Measurements from ENCODE around the gene NUP107. TPM values are rescaled to one million over a fixed set of nuclear protein-coding genes. Genes with fewer than 3 reads are reported as not detected.
A peak's percentile ranks its signal among the peaks of the same experiment; 100 is the strongest.
"Not testable (repeated sequence)": the region's sequence is repeated elsewhere in the genome, so short reads cannot be mapped to it uniquely, and the experiment has no call there.

Gene NUP107
- total RNA-seq, 1 experiment from 2014 or later, result 141 TPM

DNA sequence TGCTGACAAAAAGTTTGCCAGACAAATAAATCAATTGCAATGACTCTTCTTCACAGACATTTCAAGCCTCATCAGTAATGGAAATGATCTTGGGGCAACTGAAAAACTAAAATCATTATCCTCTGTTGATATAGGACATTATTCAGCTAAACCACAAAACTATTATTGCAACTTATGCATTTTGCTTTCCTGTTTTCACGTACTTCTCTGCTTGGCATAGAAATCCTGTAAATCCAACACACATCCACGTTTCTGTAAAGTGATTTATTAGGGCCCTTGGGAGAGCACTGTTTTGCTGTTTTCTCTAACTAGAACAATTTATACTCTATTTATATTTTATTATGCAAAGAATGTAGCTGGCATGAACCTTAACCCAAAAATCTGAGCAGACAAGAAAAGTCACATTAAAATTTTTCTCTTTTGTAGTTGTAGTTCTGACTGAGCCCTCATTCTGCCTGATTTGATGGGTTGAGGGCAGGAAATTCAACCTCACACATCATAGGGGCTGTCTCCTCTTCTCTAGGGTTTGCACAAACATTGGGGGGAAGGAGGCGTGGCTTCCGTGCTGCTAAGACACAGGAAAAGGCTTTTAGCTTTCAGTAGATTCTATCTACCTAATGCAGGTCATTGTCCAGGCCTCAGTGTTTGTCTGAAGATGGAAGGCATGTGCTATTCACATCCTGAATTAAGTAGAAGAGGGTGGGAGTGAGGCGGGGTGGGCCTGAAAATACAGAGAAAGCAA is 11.5 kb upstream of the NUP107 start:
- Histone ChIP-seq H3K27me3 (ENCODE audit: control insufficient read depth, insufficient read depth, low read length) (no peaks in the 10 kb centered on the region), H3K36me3 (replicated peaks; ENCODE audit: control insufficient read depth, insufficient read depth, low read length) (no peaks in the 10 kb centered on the region), H3K4me3 (ENCODE audit: insufficient read depth, low read depth, low read length) (no peak overlapping the region)
- no peak for DNase-seq

DNA sequence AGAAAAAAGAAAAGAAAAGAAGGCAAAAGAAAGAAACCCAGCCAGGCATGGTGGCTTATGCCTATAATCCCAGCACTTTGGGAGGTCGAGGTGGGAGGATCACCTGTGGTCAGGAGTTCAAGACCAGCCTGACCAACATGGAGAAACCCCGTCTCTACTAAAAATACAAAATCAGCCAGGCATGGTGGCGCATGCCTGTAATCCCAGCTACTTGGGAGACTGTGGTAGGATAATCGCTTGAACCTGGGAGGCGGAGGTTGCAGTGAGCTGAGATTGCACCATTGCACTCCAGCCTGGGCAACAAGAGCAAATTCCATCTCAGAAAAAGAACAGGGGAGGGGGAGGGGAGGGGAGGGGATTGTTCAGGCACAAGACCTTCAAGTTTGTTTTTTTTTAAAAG is 9.9 kb upstream of the NUP107 start:
- H3K36me3 ChIP-seq (replicated peaks; ENCODE audit: control insufficient read depth, insufficient read depth, low read length); H3K27me3 ChIP-seq (ENCODE audit: control insufficient read depth, insufficient read depth, low read length); DNase-seq; H3K4me3 ChIP-seq (ENCODE audit: insufficient read depth, low read depth, low read length): not testable (repeated sequence)

DNA sequence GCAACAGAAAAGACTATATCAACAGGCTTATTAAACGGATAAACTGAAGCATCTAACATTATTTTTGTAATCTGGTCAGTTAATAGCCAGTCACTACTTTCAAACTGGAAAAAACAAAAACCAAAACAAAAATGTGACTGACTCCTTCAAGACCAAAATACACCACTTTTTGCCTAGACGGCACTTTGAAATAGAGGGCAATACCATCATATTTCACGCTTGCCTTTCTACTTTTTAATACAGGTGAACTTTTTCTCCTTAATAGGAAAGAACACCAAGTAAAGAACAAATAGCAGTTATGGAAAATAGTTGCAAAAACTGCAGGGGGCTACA is 550 bp upstream of the NUP107 start:
- Histone ChIP-seq H3K36me3 (replicated peaks; ENCODE audit: control insufficient read depth, insufficient read depth, low read length) (peaks cover 2% of the 10 kb centered on the region; the same call in 1 of the 2 replicates), H3K27me3 (ENCODE audit: control insufficient read depth, insufficient read depth, low read length) (no peaks in the 10 kb centered on the region), H3K4me3 (ENCODE audit: insufficient read depth, low read depth, low read length) (peak overlapping the region; percentile 66)
- no peak for DNase-seq

DNA sequence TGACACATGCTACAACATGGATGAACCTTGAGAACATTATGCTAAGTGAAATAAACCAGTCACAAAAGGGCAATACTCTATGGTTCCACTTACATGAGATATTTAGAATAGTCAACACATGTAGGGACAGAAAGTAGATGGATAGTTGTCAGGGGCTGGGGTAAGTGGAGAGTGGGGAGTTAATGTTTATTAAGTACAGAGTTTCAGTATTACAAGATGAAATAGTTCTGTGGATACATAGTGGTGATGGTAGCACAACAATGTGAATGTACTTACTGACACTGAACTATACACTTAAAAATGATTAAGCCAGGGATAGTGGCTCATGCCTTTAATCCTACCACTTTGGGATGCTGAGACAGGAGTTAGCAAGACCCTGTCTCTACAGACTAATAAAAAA is 8.7 kb downstream of the NUP107 start:
- Histone ChIP-seq H3K27me3 (ENCODE audit: control insufficient read depth, insufficient read depth, low read length) (no peaks in the 10 kb centered on the region), H3K36me3 (replicated peaks; ENCODE audit: control insufficient read depth, insufficient read depth, low read length) (peaks cover 32% of the 10 kb centered on the region), H3K4me3 (ENCODE audit: insufficient read depth, low read depth, low read length) (no peak overlapping the region)
- no peak for DNase-seq

DNA sequence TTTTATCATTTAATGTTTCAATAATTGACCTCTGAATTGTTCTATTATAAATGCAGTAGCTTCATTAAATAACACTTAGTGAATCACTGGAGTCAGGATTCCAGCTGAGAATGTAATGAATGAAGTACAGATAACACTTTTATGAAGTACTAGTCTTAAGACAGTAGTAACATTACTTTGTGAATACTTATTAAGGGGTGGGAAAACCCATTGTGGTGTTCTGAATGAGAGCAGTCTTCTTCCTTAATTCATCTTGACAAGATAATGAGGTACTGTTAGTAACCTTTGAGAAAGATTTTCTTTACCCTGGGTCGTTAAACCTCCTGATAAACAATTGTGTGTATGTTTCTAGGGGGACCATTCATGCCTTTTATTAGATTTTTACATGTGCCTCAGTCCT is 12.7 kb downstream of the NUP107 start:
- DNase-seq, result no peak
- H3K36me3 ChIP-seq (replicated peaks; ENCODE audit: control insufficient read depth, insufficient read depth, low read length), result peaks cover 28% of the 10 kb centered on the region

DNA sequence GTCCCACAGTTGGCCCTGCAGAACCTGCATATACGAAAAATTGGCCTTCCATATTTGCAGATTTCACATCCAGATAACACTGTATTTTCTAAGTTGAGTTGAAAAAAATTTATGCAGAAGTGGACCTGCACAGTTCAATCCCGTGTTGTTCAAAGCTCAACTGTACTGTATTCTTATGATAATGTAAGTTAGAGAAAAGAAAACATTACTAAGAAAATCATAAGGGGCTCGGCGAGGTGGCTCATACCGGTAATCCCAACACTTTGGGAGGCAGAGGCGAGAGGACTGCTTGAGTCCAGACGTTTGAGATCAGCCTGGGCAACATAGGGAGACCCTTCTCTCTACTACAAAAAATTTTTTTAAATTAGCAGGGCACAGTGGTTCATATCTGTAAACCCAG is 41.0 kb downstream of the NUP107 start:
- DNase-seq, result no peak
- peaks cover 10% of the 10 kb centered on the region for H3K36me3 ChIP-seq (replicated peaks; ENCODE audit: control insufficient read depth, insufficient read depth, low read length)

More for the DNA sequence above, 12.7 kb downstream of the NUP107 start:
- Histone ChIP-seq H3K4me3 (ENCODE audit: insufficient read depth, low read depth, low read length) (no peak overlapping the region), H3K27me3 (ENCODE audit: control insufficient read depth, insufficient read depth, low read length) (no peaks in the 10 kb centered on the region)

DNA sequence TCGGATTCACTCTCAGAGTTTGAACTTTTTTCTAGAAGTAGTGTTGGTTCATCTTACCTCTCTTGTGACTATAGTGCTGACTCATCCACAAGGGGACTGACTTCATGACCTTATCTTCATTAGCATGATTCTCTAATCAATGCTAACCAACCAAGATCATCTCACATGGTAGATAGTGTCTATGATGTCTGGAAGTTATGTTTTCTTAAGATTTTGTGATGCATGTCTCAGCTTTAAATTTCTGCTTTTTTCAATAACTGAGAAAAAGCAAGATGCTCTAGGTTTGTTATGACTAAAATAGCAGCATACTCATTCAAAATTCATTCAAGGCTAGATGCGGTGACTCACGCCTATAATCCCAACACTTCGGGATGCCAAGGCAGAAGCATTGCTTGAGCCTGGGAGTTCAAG is 46.9 kb downstream of the NUP107 start:
- DNase-seq, result no peak
- Histone ChIP-seq H3K4me3 (ENCODE audit: insufficient read depth, low read depth, low read length) (no peak overlapping the region), H3K36me3 (replicated peaks; ENCODE audit: control insufficient read depth, insufficient read depth, low read length) (peaks cover 27% of the 10 kb centered on the region), H3K27me3 (ENCODE audit: control insufficient read depth, insufficient read depth, low read length) (no peaks in the 10 kb centered on the region)

More for the DNA sequence above, 41.0 kb downstream of the NUP107 start:
- no peak overlapping the region for H3K4me3 ChIP-seq (ENCODE audit: insufficient read depth, low read depth, low read length)
- no peaks in the 10 kb centered on the region for H3K27me3 ChIP-seq (ENCODE audit: control insufficient read depth, insufficient read depth, low read length)

DNA sequence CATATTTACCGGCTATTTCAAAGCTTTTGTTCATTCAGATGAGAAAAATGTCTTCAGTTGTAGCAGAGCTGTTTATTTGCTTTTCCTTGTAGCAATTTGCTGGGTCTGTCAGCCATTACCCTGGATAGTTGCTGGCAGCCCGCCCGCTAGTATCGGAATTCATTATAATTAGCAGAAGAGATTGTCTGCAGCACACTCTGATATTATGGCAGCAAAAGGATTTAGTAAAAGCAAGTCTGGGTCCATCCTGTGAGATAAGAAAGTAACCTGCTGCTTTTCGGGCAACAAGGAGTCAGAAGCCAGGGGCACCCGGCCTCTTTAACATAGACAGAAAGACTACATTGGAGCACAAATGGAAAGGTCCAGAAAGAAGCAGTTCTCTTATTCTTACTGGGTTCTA is 53.1 kb downstream of the NUP107 start:
- Histone ChIP-seq H3K4me3 (ENCODE audit: insufficient read depth, low read depth, low read length) (no peak overlapping the region), H3K36me3 (replicated peaks; ENCODE audit: control insufficient read depth, insufficient read depth, low read length) (peaks cover 10% of the 10 kb centered on the region), H3K27me3 (ENCODE audit: control insufficient read depth, insufficient read depth, low read length) (no peaks in the 10 kb centered on the region)
- no peak for DNase-seq

DNA sequence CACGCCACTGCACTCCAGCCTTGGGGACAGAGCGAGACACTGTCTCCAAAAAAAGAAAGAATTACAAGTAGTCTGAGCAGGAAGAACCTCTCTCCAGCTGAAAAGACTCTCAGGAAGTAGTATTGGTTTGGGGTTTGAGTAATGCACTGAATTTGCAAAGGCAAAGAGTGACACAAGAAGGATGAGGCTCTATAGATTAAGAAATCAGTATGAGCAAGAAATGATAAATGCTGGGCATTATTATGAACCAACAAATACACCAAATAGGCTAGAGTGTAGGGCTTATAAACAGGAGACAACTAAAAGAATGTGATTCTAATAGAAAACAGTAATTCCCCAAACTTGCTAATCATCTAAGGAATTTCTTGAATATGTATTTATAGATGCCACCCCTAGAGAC is 56.6 kb downstream of the NUP107 start:
- no peak overlapping the region for H3K4me3 ChIP-seq (ENCODE audit: insufficient read depth, low read depth, low read length)
- no peaks in the 10 kb centered on the region; the same call in none of the 2 replicates for H3K36me3 ChIP-seq (replicated peaks; ENCODE audit: control insufficient read depth, insufficient read depth, low read length)
- no peaks in the 10 kb centered on the region for H3K27me3 ChIP-seq (ENCODE audit: control insufficient read depth, insufficient read depth, low read length)
- DNase-seq, result no peak

DNA sequence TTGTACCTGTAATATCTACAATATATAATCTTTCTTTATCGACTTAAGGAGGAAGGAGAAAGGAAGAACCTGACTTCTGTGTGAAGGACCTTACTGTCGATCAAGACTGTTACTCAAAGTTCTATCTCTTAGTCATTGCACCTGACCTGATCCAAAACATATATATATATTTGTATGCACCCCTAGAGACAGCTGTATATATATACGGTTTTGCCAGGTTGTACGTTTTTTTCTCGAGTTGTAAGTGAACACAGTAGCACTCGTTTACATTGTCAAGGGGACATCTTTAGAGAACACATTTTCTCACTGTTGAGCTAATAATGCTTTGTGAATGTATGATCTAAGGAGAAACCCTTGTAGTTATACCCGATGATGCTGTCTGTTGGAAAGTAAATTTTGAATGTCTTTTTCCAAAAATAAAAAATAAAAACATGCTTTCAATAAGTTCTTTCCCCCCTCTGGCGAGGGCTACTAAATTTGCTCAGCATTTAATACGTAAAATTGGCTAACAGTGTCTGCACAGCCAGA is 58.7 kb downstream of the NUP107 start:
- DNase-seq, result no peak

DNA sequence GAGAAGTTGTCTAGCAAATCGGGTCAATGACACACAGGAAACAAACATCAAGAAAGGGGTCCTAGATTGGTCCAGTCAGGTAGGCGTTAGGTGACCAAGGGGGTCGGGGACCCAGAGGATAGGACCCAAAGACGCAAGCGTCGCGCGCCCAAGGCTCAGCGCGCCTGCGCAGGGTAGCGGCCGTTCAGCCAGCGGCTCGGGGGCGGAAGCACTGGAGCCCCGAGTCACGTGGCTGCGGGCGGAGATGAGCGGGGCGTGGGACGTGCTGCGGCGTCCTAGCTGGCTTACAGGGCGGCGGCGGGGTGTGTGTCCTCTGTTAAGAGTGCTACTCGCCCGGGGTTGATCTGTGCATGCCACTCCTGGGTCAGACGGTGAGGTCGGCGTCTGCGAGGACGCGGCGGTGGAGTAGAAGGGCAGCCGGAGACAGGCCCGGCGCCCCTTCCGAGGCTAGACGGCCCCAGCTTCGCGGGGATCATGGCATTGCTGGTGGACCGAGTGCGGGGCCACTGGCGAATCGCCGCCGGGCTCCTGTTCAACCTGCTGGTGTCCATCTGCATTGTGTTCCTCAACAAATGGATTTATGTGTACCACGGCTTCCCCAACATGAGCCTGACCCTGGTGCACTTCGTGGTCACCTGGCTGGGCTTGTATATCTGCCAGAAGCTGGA is 59.3 kb downstream of the NUP107 start, which contains the start of gene SLC35E3:
TSS of gene SLC35E3 (plus strand) at position 273 of the 668 bp plus-strand sequence. CDS start at position 475, 202 bp downstream.
- peak; percentile 96 for DNase-seq
- Histone ChIP-seq H3K4me3 (ENCODE audit: insufficient read depth, low read depth, low read length) (peak within 1 kb of the TSS; percentile 86), H3K36me3 (replicated peaks; ENCODE audit: control insufficient read depth, insufficient read depth, low read length) (no peaks in the 10 kb centered on the region; the same call in 1 of the 2 replicates), H3K27me3 (ENCODE audit: control insufficient read depth, insufficient read depth, low read length) (no peaks in the 10 kb centered on the region)

More for the DNA sequence above, 58.7 kb downstream of the NUP107 start:
- no peaks in the 10 kb centered on the region; the same call in 1 of the 2 replicates for H3K36me3 ChIP-seq (replicated peaks; ENCODE audit: control insufficient read depth, insufficient read depth, low read length)
- H3K27me3 ChIP-seq (ENCODE audit: control insufficient read depth, insufficient read depth, low read length), result no peaks in the 10 kb centered on the region
- H3K4me3 ChIP-seq (ENCODE audit: insufficient read depth, low read depth, low read length), result peak overlapping the region; percentile 86

DNA sequence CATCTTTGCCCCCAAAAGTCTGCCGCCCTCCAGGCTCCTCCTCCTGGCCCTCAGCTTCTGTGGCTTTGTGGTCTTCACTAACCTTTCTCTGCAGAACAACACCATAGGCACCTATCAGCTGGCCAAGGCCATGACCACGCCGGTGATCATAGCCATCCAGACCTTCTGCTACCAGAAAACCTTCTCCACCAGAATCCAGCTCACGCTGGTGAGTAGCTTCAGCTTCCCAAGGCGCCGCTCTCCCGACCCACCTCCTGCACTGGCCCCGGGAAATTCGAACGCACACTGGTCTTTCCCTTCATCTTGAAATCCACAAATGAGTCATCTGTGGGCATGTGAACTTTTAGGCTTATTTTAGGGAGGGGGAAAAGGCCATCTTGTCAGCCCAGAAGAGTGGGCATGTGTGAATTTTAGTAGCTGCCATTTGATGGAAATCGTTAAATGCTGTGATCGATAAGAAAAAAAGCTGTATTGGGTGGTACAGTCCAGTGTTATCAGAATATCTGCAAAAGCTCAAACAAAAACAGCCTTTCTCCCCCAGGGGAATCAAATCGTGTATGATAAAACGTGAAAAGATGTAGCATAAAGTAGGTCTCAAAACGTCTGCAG is 59.9 kb downstream of the NUP107 start:
- Histone ChIP-seq H3K27me3 (ENCODE audit: control insufficient read depth, insufficient read depth, low read length) (no peaks in the 10 kb centered on the region), H3K36me3 (replicated peaks; ENCODE audit: control insufficient read depth, insufficient read depth, low read length) (no peaks in the 10 kb centered on the region; the same call in 1 of the 2 replicates), H3K4me3 (ENCODE audit: insufficient read depth, low read depth, low read length) (peak overlapping the region; percentile 86)
- DNase-seq, result peak; percentile 52

DNA sequence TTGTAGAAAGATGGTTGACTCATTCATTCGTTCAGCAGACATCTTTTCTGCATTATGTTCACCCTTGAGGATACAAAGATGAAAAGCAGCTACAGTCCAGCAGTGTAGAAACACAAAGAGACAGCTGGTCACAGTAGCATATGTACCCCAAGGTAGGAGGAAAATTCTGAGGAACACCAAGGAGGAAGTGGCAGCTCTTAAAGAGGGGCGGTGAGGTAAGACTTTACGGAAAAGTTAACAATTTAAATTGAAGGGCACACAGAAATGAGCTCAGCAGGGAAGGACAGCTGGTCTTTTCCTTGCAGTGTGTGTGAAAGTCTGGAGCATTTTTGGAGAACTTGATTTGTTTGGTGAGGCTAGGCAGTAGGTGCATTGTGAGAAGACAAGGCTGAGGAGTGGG is 62.7 kb downstream of the NUP107 start:
- H3K36me3 ChIP-seq (replicated peaks; ENCODE audit: control insufficient read depth, insufficient read depth, low read length), result peaks cover 7% of the 10 kb centered on the region
- H3K4me3 ChIP-seq (ENCODE audit: insufficient read depth, low read depth, low read length), result no peak overlapping the region
- no peak for DNase-seq
- H3K27me3 ChIP-seq (ENCODE audit: control insufficient read depth, insufficient read depth, low read length), result no peaks in the 10 kb centered on the region

DNA sequence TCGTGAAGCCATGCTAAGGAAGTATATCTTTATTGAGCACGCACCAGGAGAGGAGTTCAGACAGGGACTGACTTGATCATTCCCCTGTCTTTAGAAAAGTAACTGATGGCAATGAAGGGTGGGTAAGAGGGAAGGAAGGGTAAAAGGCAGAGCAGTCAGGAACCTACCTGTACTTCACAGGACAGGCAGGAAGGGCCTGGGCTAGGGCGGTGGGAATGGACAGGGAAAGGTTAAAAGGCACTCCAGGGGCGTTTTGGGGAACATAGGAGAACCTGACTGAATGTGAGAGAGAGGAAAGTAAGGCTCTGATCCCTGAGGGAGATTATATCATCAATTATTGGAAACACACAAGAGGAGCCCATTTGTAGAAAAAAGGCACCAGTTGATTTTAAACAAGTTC is 63.1 kb downstream of the NUP107 start:
- H3K4me3 ChIP-seq (ENCODE audit: insufficient read depth, low read depth, low read length), result no peak overlapping the region
- peaks cover 7% of the 10 kb centered on the region for H3K36me3 ChIP-seq (replicated peaks; ENCODE audit: control insufficient read depth, insufficient read depth, low read length)
- H3K27me3 ChIP-seq (ENCODE audit: control insufficient read depth, insufficient read depth, low read length), result no peaks in the 10 kb centered on the region
- DNase-seq, result no peak

DNA sequence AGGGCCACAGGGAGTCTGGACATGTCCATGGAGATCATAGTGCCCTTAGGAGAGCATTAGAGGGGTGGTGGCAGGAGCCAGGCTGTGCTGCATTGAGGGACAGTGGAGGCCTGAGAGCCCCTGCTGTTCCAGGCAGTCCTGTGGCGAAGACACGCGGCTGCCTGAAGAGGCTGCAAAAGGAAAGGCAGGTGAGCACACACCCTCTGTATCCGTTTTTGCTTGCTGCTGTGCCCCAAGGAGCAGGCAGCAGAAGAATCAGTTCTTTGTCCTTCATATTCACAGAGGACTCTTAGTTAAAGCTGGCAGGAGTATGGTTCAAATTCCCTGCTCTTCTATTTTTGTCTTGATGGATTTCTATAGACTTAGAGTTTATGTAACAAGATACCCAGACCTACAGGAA is 63.7 kb downstream of the NUP107 start:
- Histone ChIP-seq H3K4me3 (ENCODE audit: insufficient read depth, low read depth, low read length) (no peak overlapping the region), H3K27me3 (ENCODE audit: control insufficient read depth, insufficient read depth, low read length) (no peaks in the 10 kb centered on the region), H3K36me3 (replicated peaks; ENCODE audit: control insufficient read depth, insufficient read depth, low read length) (peaks cover 7% of the 10 kb centered on the region)
- peak; percentile 32 for DNase-seq

All from H7 (cell line).